Activated naive CD8-positive, alpha-beta T cell treated with anti-CD3 and anti-CD28 coated beads, Interleukin-2, amount 10 ng/mL, durations not matched to agents 7 days and 5 days (primary cell): Measurements from ENCODE around the gene SHISA7. TPM values are rescaled to one million over a fixed set of nuclear protein-coding genes. Genes with fewer than 3 reads are reported as not detected.
"Not testable (repeated sequence)": the region's sequence is repeated elsewhere in the genome, so short reads cannot be mapped to it uniquely, and the experiment has no call there.

Experiments
- ATAC-seq: fragments of 150-1000 bp; cut with Tn5 transposase; one replicate; pipeline ENCODE4 v1.10.0; 2021; ENCODE audit warnings: low read depth, moderate library complexity
- POLR2A ChIA-PET: fragments of 350-600 bp; sonication (Branson Sonifier 250); formaldehyde crosslinking; loops from one replicate; lab custom pipeline; 2021; ENCODE audit warnings: antibody characterized with exemption; lab: Charles Lee
- DNase-seq: peaks from one replicate; pipeline ENCODE4 v3.0.0; 2021
- H3K27ac Mint-ChIP-seq: one replicate; pipeline ENCODE4 v1.8.0; 2022; ENCODE audit warnings: mild to moderate bottlenecking, mixed read lengths
- H3K27me3 Mint-ChIP-seq: one replicate; pipeline ENCODE4 v1.8.0; 2022; ENCODE audit warnings: mild to moderate bottlenecking, moderate library complexity, mixed read lengths
- H3K36me3 Mint-ChIP-seq: one replicate; pipeline ENCODE4 v1.8.0; 2021; ENCODE audit warnings: mild to moderate bottlenecking, mixed read lengths
- H3K4me1 Mint-ChIP-seq: one replicate; pipeline ENCODE4 v1.8.0; 2021; ENCODE audit warnings: mixed read lengths
- H3K4me3 Mint-ChIP-seq: one replicate; pipeline ENCODE4 v1.8.0; 2022; ENCODE audit warnings: mild to moderate bottlenecking, moderate library complexity, mixed read lengths
- H3K9me3 Mint-ChIP-seq: one replicate; pipeline ENCODE4 v1.8.0; 2021; ENCODE audit warnings: mixed read lengths
- total RNA-seq, 2 experiments: library from RNA; stranded (reverse); gene quantifications; one replicate each; pipeline ENCODE4 v1.2.3, GENCODE V29; 2021

The SHISA7 gene
- total RNA-seq, 2 experiments from 2014 or later: not detected

DNA sequence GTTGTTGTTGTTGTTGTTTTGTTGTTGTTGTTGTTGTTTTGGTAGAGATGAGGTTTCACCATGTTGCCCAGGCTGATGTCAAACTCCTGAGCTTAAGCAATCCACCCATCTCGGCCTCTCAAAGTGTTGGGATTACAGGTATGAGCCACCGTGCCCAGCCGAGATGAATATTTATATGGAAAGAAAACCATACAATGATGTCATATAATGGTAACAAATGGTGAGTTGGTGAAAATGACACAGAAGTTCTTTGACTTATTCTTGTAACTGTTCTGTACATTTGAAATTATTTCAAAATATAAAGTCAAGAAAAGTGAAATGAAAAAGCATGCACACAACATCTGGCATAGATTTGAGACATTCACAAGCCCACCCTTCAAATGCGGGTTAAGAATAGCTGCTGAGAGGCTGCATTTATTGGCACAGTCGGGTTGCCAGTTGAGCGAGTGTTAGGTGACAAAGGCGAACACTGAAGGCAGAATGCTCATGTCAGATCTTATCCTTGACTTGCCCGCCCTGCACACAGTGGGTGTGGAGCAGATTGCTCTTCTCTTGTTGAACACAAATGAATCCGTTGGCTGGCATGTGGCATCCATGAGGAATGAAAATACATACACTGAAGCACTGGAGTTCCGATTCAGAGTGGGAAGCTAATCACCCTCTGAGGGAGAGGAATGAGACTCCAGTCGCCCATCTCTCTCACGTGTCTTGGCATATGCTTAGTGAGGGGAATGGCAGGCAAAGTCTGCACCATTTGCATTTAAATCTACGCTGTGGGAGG lies 19.7 kb downstream of the SHISA7 start:
- H3K4me3 Mint-ChIP-seq: no peak overlapping the region
- POLR2A ChIA-PET: no interaction called here

DNA sequence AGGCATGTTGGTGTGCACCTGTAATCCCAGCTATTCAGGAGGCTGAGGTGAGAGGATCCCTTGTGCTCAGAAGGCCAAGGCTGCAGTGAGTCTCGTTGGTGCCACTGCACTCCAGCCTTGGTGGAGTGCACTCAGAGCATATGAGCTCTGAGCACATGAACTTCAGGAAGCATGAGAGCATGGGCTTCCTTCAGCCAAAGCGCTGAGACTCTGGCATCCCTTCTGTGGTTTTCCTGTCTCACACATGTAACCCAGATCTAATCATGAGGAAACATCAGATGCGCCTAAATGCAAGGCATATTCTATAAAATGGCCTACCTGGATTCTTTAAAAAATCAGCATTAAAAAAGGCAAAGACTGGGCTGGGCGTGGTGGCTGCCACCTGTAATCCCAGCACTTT lies 21.8 kb downstream of the SHISA7 start:
- not testable (repeated sequence) for H3K9me3 Mint-ChIP-seq, H3K27ac Mint-ChIP-seq, DNase-seq, H3K36me3 Mint-ChIP-seq, H3K4me1 Mint-ChIP-seq
- POLR2A ChIA-PET: interaction anchor here (0.6 to 0.8 kb wide), 3 partner anchors 12 to 214 kb away, joined by 3 to 6 read pairs (median 3); partner anchors contain the start of gene UBE2S
- ATAC-seq: peak; percentile 83
- Mint-ChIP-seq H3K4me3 (peak overlapping the region; percentile 33), H3K27me3 (peaks cover 18% of the 10 kb centered on the region)

More for the DNA sequence above, 19.7 kb downstream of the SHISA7 start:
- H3K27ac Mint-ChIP-seq: no peak overlapping the region
- H3K4me1 Mint-ChIP-seq: peaks cover 10% of the 10 kb centered on the region
- no peak for DNase-seq
- no peak for ATAC-seq
- no peaks in the 10 kb centered on the region for H3K9me3 Mint-ChIP-seq
- no peaks in the 10 kb centered on the region for H3K36me3 Mint-ChIP-seq
- H3K27me3 Mint-ChIP-seq: peaks cover 16% of the 10 kb centered on the region

DNA sequence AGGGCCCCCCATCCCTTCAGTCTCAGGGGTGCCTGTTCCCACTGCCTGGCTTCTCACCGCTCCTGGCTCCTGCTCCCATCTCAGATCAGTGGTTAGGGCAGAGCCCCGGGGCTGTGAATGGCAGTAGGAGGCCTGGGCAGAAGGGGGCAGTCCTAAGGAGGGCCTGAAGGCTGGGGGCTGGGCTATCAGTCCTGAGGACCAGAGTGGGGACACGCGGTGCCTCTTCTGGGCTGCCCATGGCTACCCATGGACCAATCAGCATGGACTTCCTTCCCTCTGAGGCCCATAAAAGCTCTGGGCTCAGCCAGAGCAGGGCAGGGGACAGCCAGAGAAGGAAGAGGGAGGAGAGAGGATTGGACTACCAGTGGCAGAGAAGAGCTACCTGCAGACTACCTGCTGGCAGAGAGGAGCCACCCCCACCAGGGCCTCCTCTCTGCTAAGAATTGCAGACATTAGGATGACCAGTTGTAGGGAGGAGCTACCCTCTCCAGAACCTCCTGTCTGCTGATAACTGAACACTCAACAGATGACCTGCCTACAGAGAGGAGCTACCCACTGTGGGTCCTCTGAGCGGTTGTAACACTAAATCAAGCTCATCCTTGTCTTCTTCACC lies 23.4 kb downstream of the SHISA7 start:
- no peak for DNase-seq
- Mint-ChIP-seq H3K4me3 (no peak overlapping the region), H3K36me3 (no peaks in the 10 kb centered on the region), H3K27me3 (peaks cover 19% of the 10 kb centered on the region), H3K9me3 (no peaks in the 10 kb centered on the region), H3K27ac (no peak overlapping the region), H3K4me1 (peaks cover 10% of the 10 kb centered on the region)
- no peak for ATAC-seq
- POLR2A ChIA-PET: interaction anchor here (1.2 kb wide), 1 partner anchor 12 kb away, joined by 4 read pairs; the partner anchor contains the start of gene UBE2S

DNA sequence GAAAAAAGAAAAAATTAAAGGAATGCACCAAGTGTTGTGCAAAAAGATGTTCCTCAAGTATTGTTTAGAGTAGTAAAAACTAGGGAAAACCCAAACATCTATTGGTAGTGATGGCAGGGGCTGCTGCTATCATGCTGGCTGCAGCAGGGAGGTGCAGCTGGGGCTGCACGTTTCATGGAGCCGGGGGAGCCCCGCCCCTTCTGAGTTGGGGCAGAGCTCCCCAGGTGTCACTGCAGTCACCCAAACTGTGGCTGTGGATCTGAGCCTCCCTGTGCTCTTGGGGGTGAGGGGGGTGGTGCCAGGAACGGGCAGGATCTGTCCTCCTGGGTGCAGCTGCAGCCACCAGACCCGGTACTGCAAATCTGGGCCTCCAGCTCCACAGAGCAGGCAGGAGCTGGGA lies 24.0 kb downstream of the SHISA7 start:
- POLR2A ChIA-PET: interaction anchor here (1.1 to 1.2 kb wide), 2 partner anchors 12 to 75 kb away, joined by 4 to 7 read pairs; partner anchors contain the start of gene UBE2S
- no peak overlapping the region for H3K27ac Mint-ChIP-seq
- ATAC-seq: no peak
- no peak for DNase-seq
- H3K4me3 Mint-ChIP-seq: no peak overlapping the region
- no peaks in the 10 kb centered on the region for H3K9me3 Mint-ChIP-seq
- H3K4me1 Mint-ChIP-seq: peaks cover 10% of the 10 kb centered on the region
- no peaks in the 10 kb centered on the region for H3K36me3 Mint-ChIP-seq
- peaks cover 17% of the 10 kb centered on the region for H3K27me3 Mint-ChIP-seq

DNA sequence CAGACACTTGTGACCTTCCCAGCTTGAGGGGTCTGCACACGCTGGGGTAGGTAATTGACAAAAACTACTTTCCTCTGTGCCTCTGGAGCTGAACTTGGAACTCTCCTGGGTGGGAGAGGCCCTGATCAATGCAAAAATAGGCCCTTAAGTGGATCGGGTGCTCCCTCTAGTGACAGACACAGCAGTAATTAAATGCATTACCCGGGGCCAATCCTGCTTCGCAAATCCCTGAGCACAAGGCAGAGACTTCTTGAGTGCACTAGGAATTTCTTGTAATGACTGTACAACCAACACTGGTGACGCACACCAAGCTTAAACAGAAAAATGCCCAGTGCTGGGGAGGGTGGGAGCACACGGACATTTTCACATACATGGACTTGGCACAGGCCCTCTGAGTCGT lies 24.9 kb downstream of the SHISA7 start:
- Mint-ChIP-seq H3K36me3 (no peaks in the 10 kb centered on the region), H3K9me3 (no peaks in the 10 kb centered on the region), H3K27me3 (peaks cover 20% of the 10 kb centered on the region), H3K27ac (no peak overlapping the region), H3K4me3 (no peak overlapping the region), H3K4me1 (peaks cover 10% of the 10 kb centered on the region)
- ATAC-seq (peak; percentile 69), DNase-seq (no peak)
- POLR2A ChIA-PET: interaction anchor here (1.1 kb wide), 2 partner anchors 11 to 76 kb away, joined by 4 to 7 read pairs; no protein-coding TSS in a partner anchor

DNA sequence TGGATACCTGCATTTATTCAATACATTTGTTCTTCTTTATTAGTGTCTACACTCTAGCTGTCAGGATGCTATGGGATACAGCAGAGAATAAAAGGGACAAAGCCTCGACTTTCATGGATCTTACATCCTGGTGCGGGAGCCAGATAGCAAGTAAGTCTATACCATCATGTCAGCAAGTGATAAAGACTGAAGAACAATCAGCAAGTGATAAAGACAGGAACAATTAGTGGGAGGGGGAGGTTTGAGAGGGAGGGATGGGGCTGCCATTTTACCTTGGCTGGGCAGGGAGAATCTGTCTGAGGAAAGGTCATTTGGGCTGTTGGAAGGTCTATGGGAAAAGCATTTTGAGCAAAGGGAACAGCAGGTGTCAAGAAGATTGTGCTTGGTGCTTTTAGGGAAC lies 32.9 kb downstream of the SHISA7 start:
- no peak for ATAC-seq
- no peak for DNase-seq
- POLR2A ChIA-PET: interaction anchor here (0.9 kb wide), 1 partner anchor 11 kb away, joined by 3 read pairs; no protein-coding TSS in a partner anchor
- Mint-ChIP-seq H3K36me3 (peaks cover 28% of the 10 kb centered on the region), H3K27me3 (peaks cover 9% of the 10 kb centered on the region), H3K9me3 (peaks cover 12% of the 10 kb centered on the region), H3K4me3 (no peak overlapping the region), H3K27ac (peak overlapping the region; percentile 48), H3K4me1 (peaks cover 23% of the 10 kb centered on the region)

DNA sequence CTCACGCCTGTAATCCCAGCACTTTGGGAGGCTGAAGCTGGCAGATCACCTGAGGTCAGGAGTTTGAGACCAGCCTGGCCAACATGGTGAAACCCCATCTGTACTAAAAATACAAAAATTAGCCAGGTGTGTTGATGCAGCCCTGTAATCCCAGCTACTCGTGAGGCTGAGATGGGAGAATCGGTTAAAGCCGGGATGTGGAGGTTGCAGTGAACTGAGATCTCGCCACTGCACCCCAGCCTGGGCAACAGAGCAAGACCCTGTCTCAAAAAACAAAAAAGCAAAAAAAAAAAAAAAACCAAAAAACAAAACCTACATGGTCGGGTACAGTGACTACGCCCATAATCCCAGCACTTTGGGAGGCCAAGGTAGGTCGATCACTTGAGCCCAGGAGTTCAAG lies 33.9 kb downstream of the SHISA7 start:
- peaks cover 24% of the 10 kb centered on the region for H3K4me1 Mint-ChIP-seq
- POLR2A ChIA-PET: interaction anchor here (0.7 to 12.9 kb wide), 13 partner anchors 10 to 1541 kb away, joined by 3 to 211 read pairs (median 4); partner anchors contain the start of genes KMT5C, MYADM, PPP1R12C and PPP6R1
- H3K27ac Mint-ChIP-seq: peak overlapping the region; percentile 99
- peaks cover 12% of the 10 kb centered on the region for H3K9me3 Mint-ChIP-seq
- H3K4me3 Mint-ChIP-seq: peak overlapping the region; percentile 95
- not testable (repeated sequence) for H3K27me3 Mint-ChIP-seq, DNase-seq, ATAC-seq
- H3K36me3 Mint-ChIP-seq: peaks cover 29% of the 10 kb centered on the region

DNA sequence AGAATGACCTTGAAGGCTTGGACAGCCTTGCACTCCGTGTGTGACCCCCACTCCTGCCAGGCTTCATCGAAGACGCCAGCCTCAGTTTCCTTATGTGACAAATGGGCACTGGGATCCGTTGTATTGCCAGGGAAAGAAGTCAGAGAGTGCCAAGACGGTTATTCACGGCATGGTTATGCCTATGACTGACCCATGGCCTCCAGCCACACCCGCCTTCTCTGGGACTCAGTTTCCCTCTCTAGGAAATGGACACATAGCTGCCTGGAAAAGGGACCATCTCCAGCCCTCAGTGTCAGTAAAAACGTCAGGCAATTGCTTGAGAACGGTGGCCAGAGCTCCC lies 34.6 kb downstream of the SHISA7 start:
- H3K9me3 Mint-ChIP-seq: peaks cover 12% of the 10 kb centered on the region
- H3K36me3 Mint-ChIP-seq: peaks cover 34% of the 10 kb centered on the region
- H3K4me1 Mint-ChIP-seq: peaks cover 29% of the 10 kb centered on the region
- no peak for DNase-seq
- H3K27me3 Mint-ChIP-seq: peaks cover 2% of the 10 kb centered on the region
- POLR2A ChIA-PET: interaction anchor here (0.5 to 12.9 kb wide), 13 partner anchors 9 to 1272 kb away, joined by 3 to 211 read pairs (median 4); partner anchors contain the start of genes KMT5C, PPP1R12C, PPP6R1 and RPL28
- H3K27ac Mint-ChIP-seq: peak overlapping the region; percentile 99
- peak overlapping the region; percentile 95 for H3K4me3 Mint-ChIP-seq
- ATAC-seq: no peak

DNA sequence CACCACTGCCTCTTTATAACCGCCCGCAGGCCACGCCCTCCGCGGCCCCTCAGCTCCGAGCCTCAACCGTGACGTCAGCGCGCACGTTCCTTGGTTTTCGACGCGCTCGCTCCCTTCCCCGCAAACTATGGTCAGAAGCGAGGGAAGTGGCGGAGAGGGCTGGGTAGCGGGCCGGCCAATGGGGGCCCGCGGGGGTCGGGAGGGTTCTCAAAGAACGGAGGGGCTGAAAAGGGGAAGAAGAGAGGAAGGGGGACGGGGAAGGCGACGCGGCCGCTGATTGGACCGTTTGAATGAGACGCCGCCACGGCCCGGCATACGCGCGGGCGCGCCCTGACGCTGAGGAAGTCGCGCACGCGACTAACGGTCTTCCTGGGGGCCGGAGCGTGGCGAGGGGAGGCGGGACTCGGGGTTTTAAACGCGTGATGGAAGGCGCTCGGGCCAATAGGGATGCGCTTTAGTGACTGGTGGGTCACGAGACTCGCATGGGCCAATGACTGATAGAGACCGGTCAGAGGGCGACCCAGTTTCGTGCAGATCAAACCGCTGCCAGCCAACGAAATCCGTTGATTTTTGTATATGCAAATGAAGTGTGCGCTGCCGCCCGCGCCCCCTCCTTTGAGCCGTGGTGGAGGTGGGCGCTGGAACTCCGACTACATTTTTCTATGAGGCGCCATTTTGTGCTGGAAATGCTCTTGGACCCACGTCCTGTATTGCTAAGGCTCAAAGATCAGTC lies 35.1 kb downstream of the SHISA7 start:
- POLR2A ChIA-PET: interaction anchor here (0.5 to 12.9 kb wide), 38 partner anchors 9 to 1271 kb away, joined by 3 to 211 read pairs (median 4); partner anchors contain the start of genes DNAAF3, FIZ1, HSPBP1 and ISOC2
- Mint-ChIP-seq H3K36me3 (peaks cover 37% of the 10 kb centered on the region), H3K4me3 (peak overlapping the region; percentile 95), H3K27me3 (no peaks in the 10 kb centered on the region), H3K9me3 (peaks cover 12% of the 10 kb centered on the region), H3K4me1 (peaks cover 32% of the 10 kb centered on the region), H3K27ac (peak overlapping the region; percentile 99)
- ATAC-seq (peak; percentile 93), DNase-seq (peak; percentile 96)

DNA sequence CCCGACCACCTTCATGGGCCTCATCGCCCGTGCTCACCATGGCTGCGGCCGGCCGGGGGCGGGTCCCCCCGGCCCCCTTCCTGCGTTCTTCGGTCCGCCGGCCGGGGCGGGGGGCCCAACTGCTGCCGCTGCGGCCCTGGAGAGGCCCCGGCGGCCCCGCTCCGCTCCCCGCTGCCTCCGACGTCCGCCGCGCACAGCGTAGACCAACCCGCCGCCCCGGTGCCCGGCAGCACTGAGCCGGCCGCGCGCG lies 35.6 kb downstream of the SHISA7 start, which contains the start of gene UBE2S:
Gene UBE2S, minus strand, starts transcription at position 239 of the 250 bp plus-strand sequence. Its CDS starts 199 bp downstream, at position 40.
- Mint-ChIP-seq H3K9me3 (peaks cover 12% of the 10 kb centered on the region), H3K27ac (peak within 1 kb of the TSS; percentile 99), H3K36me3 (peaks cover 40% of the 10 kb centered on the region), H3K4me3 (peak within 1 kb of the TSS; percentile 95), H3K4me1 (peaks cover 33% of the 10 kb centered on the region)
- not testable (repeated sequence) for DNase-seq, H3K27me3 Mint-ChIP-seq
- POLR2A ChIA-PET: interaction anchor here (0.6 to 12.9 kb wide), 34 partner anchors 8 to 1270 kb away, joined by 3 to 211 read pairs (median 4); partner anchors contain the start of genes DNAAF3, FIZ1, HSPBP1 and ISOC2
- peak; percentile 69 for ATAC-seq

DNA sequence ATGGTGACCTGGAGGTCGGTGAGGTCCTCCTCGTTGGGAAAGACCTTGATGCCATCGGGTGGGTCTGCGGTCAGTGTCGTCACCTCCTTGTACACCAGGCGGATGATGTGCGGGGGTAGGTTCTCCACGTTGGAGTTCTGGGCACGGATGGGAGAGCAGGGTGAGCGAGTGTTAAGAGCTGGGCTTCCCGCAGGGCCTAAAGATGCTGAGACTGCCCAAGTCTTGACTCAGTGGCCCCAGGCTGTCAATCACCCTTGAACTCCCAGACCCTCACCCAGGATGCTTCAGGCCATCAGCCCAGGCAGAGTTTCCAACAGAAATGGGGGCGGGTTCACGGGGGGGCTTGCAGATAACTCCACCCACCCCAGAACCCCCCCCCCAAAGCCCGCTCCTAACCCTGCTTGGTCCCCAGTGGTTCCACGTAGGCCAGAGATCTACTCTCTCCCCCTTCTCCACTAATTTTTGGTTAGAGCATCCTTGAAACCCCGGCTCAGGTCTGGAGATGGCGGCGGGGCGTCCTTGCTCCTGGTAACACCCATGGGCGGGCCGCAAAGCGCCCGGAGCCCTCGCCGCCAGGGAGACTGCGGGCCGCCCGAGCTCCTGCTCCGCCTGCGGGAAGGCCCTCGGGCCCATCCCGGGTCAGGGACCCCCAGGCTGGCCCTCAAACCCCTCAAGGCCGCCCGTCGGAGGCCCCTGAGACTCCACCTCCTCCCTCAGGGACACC lies 36.1 kb downstream of the SHISA7 start:
- POLR2A ChIA-PET: interaction anchor here (0.6 to 12.9 kb wide), 31 partner anchors 8 to 290 kb away, joined by 3 to 211 read pairs (median 5); partner anchors contain the start of genes DNAAF3, FIZ1, HSPBP1 and ISOC2
- Mint-ChIP-seq H3K27ac (peak overlapping the region; percentile 99), H3K4me3 (peak overlapping the region; percentile 95), H3K27me3 (no peaks in the 10 kb centered on the region), H3K36me3 (peaks cover 43% of the 10 kb centered on the region), H3K4me1 (peaks cover 33% of the 10 kb centered on the region), H3K9me3 (peaks cover 12% of the 10 kb centered on the region)
- DNase-seq (no peak), ATAC-seq (peak; percentile 2)
